Lung (tissue), 12 donors: ENCODE measurements around the gene DECR2. TPM values are rescaled to one million over a fixed set of nuclear protein-coding genes. Genes with fewer than 3 reads are reported as not detected.

ENCODE experiments used
- ATAC-seq: fragments of 200-7000 bp; cut with Tn5 transposase; one replicate; pipeline ENCODE4 v1.9.1; 2020; ENCODE audit warnings: moderate number of reproducible peaks; ENCODE audit not compliant: insufficient read depth, low FRiP score
- DNase-seq, 3 donors: peaks; one replicate each; pipeline ENCODE4 v3.0.0-alpha.2; 2013 to 2017
- H3K27ac ChIP-seq, 2 donors: one replicate each; pipeline ENCODE4 v1.5.1; 2013; ENCODE audit warnings: mild to moderate bottlenecking in 2 of 2, moderate library complexity in 2 of 2, control low read depth in 1 of 2, inconsistent platforms in 1 of 2, low read depth in 1 of 2, low read length in 1 of 2
- H3K27me3 ChIP-seq, 3 donors: one replicate each; pipeline ENCODE4 v1.5.1; 2013; ENCODE audit warnings: low read length in 2 of 3; ENCODE audit not compliant: control insufficient read depth in 3 of 3, insufficient read depth in 3 of 3
- H3K36me3 ChIP-seq, 4 donors: one replicate each; pipeline ENCODE4 v1.5.1; 2013; ENCODE audit warnings: low read length in 4 of 4, mild to moderate bottlenecking in 1 of 4, moderate library complexity in 1 of 4; ENCODE audit not compliant: control insufficient read depth in 4 of 4, insufficient read depth in 4 of 4
- H3K4me1 ChIP-seq, 5 donors: one replicate each; pipeline ENCODE4 v1.5.1; 2013; ENCODE audit warnings: low read length in 5 of 5, mild to moderate bottlenecking in 2 of 5, moderate library complexity in 1 of 5; ENCODE audit not compliant: control insufficient read depth in 5 of 5, insufficient read depth in 5 of 5
- H3K4me3 ChIP-seq: one replicate; pipeline ENCODE4 v1.5.1; 2013; ENCODE audit warnings: mild to moderate bottlenecking, control low read depth, moderate library complexity
- H3K9ac ChIP-seq, 2 donors: one replicate each; pipeline ENCODE4 v1.5.1; 2013; ENCODE audit warnings: low read length in 2 of 2, control low read depth in 1 of 2; ENCODE audit not compliant: insufficient read depth in 1 of 2
- H3K9me3 ChIP-seq, 4 donors: one replicate each; pipeline ENCODE4 v1.5.1; 2013; ENCODE audit warnings: low read length in 3 of 4, mild to moderate bottlenecking in 1 of 4, moderate library complexity in 1 of 4; ENCODE audit not compliant: control insufficient read depth in 4 of 4, insufficient read depth in 3 of 4
- CTCF ChIP-seq: IDR thresholded peaks from 2 replicates; pipeline ENCODE4 v1.5.1; 2012; ENCODE audit warnings: mild to moderate bottlenecking; ENCODE audit errors: control extremely low read depth, extremely low read depth
- WGBS, 2 donors: extraction: QIAGEN DNeasy Blood & Tissue Kit; methylation state at CpG; one replicate each; pipeline ENCODE4 v1.1.7; 2013; 5-methylcytosine and 5-hydroxymethylcytosine counted together
- polyA plus RNA-seq, 2 donors: library from polyadenylated mRNA; stranded (reverse); fragments of 200-250 nt; gene quantifications; one replicate each; pipeline ENCODE4 v1.2.1, GENCODE V29; 2013
- total RNA-seq, 2 donors: library from RNA; depleted of rRNA in 1 of 2; stranded (reverse); fragments of >200 nt in 1 of 2; gene quantifications; one replicate each; pipeline ENCODE4 v1.2.1, GENCODE V29; 2014 to 2021
- donor health status: control.
- donor health status: control.
- donor health status: Bipolar disorder and iron deficiency.
- donor health status: healthy.
- donor health status: DM: yes; HTN: yes; CAD: no.

Gene DECR2
- total and polyA plus RNA-seq, 4 donors = 5.2 to 18.3 (median 15.7) TPM

- peaks cover 8 to 27% (median 14%) of the 10 kb centered on the region in 4 donors for H3K36me3 ChIP-seq
- no peak overlapping the region for H3K27ac ChIP-seq
- peaks cover 0 to 3% (median 0%) of the 10 kb centered on the region in 4 donors for H3K9me3 ChIP-seq
- DNase-seq (no peak), ATAC-seq (no peak)
- H3K9ac ChIP-seq = no peak overlapping the region
- TF ChIP-seq CTCF = no peak
- no peaks in the 10 kb centered on the region for H3K27me3 ChIP-seq
- 91 to 96% methylated on average over 10 of the region's 10 CpGs for WGBS, 2 donors
- peaks cover 0 to 14% (median 4%) of the 10 kb centered on the region in 5 donors for H3K4me1 ChIP-seq
- no peak overlapping the region for H3K4me3 ChIP-seq
These were observed 35.2 kb upstream of the DECR2 start for GRCh38 chr16:366476-366875.

DNA sequence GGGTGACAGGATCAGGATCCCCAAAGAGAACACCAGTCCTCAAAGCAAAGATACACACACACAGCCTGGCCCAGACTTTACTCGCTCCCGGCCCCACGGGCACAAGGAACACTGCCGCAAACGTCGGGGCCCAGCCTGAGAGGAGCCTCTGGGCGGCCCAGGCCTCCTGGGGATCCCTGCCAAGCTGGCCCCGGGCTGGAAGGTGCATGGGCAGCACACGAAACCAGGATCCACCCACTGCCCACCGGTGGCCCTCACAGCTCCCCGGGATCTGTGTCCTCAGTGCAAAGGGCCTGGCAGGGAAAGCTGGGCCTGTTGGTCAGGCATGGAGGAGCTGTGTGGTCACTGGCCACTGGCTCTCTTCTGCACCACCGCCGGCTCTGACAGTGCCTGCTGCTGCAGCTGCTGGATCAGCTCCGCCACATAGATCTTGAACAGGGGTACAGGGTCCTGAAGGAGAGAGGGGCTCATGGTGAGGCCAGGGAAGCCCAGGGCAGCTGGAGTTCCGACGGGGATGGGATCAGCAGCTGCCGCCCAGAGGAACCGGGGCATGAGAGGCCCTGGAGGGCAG is 34.3 kb upstream of the DECR2 start:
- TF ChIP-seq CTCF = no peak
- H3K36me3 ChIP-seq = peaks cover 8 to 35% (median 14%) of the 10 kb centered on the region in 4 donors
- DNase-seq = no peak
- no peak overlapping the region for H3K9ac ChIP-seq
- peaks cover 0 to 14% (median 4%) of the 10 kb centered on the region in 5 donors for H3K4me1 ChIP-seq
- no peak overlapping the region for H3K27ac ChIP-seq
- no peak overlapping the region for H3K4me3 ChIP-seq
- no peaks in the 10 kb centered on the region for H3K27me3 ChIP-seq
- WGBS, 2 donors = 95 to 96% methylated on average over 16 to 18 of the region's 18 CpGs
- peaks cover 0 to 3% (median 0%) of the 10 kb centered on the region in 4 donors for H3K9me3 ChIP-seq
- ATAC-seq = no peak

DNA sequence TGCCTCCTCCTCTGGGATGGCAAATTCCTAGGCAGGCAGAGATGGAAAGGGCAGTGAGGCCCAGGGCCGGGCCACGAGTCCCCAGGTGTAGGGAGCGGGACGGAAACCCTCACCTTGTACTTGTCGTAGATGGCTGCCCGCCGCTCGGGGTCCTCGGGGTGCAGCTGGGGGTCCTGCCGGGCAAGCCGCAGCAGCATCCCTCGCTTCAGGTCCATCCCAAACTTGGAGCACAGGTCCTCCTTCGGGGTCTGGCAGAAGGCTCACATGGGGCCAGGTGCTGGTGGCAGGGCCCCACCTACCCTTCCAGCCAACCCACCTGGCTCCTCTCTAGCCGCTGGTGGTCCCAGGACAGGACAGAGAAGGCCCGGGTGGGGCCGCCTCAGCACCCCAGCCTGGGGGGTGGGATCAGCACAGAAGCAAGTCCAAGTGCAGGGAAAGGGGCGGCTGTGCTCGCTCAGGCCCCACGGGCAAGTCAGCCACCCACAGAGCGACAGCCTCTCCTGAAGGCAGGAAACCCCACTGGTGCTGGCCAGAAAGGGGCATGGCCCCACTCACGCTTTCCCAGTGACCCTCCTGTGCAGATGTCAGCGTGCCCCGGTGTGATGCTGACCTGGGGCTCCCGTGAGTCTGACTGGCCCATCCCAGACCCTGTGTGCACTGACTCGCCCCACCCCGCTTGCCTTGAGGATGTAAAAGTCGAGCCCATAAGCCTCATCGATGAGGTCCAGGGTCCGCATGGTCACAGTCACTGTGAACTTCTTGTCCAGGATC is 33.1 kb upstream of the DECR2 start:
- DNase-seq = no peak
- TF ChIP-seq CTCF = no peak
- no peak overlapping the region for H3K9ac ChIP-seq
- H3K4me1 ChIP-seq = peaks cover 0 to 14% (median 4%) of the 10 kb centered on the region in 5 donors
- WGBS, 2 donors = 95 to 96% methylated on average over 29 of the region's 29 CpGs
- peaks cover 8 to 46% (median 14%) of the 10 kb centered on the region in 4 donors for H3K36me3 ChIP-seq
- H3K4me3 ChIP-seq = no peak overlapping the region
- H3K27ac ChIP-seq = no peak overlapping the region
- no peak for ATAC-seq
- peaks cover 0 to 3% (median 0%) of the 10 kb centered on the region in 4 donors for H3K9me3 ChIP-seq
- no peaks in the 10 kb centered on the region for H3K27me3 ChIP-seq
